Measurements from ENCODE around the gene COX4I2. TPM values are rescaled to one million over a fixed set of nuclear protein-coding genes. Genes with fewer than 3 reads are reported as not detected.

COX4I2 gene
- total RNA-seq, 3 donors from 2014 or later = 5.3 TPM; not detected in 2

DNA sequence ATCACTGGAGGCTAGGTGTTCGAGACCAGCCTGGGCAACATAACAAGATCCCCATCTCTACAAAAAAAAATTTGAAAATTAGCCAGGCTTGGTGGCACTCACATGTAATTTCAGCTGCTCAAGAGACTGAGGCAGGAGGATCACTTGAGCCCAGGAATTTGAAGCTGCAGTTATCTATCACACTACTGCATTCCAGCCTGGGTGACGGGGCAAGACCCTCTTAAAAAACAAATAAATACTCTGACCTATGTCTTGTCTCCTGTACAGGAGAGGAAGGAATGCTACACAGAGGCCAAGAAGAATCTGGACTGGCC, 25.8 kb downstream of the COX4I2 start:
- DNase-seq (ENCODE audit: low spot score in 2 of 2) = no peak
- no peaks in the 10 kb centered on the region for H3K9me3 ChIP-seq
- H3K27ac ChIP-seq = peak overlapping the region; percentile 83 to 92
- no peaks in the 10 kb centered on the region for H3K36me3 ChIP-seq
- H3K4me3 ChIP-seq = no peak overlapping the region
- peaks cover 0 to 3% of the 10 kb centered on the region in 2 donors for H3K4me1 ChIP-seq
- intact Hi-C loops (cut with DNase I; ENCODE audit: low total_unique reads) = no loop called here
- no peaks in the 10 kb centered on the region for H3K27me3 ChIP-seq
- TF ChIP-seq, protein P1, sequence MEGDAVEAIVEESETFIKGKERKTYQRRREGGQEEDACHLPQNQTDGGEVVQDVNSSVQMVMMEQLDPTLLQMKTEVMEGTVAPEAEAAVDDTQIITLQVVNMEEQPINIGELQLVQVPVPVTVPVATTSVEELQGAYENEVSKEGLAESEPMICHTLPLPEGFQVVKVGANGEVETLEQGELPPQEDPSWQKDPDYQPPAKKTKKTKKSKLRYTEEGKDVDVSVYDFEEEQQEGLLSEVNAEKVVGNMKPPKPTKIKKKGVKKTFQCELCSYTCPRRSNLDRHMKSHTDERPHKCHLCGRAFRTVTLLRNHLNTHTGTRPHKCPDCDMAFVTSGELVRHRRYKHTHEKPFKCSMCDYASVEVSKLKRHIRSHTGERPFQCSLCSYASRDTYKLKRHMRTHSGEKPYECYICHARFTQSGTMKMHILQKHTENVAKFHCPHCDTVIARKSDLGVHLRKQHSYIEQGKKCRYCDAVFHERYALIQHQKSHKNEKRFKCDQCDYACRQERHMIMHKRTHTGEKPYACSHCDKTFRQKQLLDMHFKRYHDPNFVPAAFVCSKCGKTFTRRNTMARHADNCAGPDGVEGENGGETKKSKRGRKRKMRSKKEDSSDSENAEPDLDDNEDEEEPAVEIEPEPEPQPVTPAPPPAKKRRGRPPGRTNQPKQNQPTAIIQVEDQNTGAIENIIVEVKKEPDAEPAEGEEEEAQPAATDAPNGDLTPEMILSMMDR (IDR thresholded peaks at IDR 0.05) = no peak
- TF ChIP-seq POLR2A (IDR thresholded peaks at IDR 0.05) = no peak
- no peak for TF ChIP-seq POLR2AphosphoS5 (IDR thresholded peaks at IDR 0.05)

DNA sequence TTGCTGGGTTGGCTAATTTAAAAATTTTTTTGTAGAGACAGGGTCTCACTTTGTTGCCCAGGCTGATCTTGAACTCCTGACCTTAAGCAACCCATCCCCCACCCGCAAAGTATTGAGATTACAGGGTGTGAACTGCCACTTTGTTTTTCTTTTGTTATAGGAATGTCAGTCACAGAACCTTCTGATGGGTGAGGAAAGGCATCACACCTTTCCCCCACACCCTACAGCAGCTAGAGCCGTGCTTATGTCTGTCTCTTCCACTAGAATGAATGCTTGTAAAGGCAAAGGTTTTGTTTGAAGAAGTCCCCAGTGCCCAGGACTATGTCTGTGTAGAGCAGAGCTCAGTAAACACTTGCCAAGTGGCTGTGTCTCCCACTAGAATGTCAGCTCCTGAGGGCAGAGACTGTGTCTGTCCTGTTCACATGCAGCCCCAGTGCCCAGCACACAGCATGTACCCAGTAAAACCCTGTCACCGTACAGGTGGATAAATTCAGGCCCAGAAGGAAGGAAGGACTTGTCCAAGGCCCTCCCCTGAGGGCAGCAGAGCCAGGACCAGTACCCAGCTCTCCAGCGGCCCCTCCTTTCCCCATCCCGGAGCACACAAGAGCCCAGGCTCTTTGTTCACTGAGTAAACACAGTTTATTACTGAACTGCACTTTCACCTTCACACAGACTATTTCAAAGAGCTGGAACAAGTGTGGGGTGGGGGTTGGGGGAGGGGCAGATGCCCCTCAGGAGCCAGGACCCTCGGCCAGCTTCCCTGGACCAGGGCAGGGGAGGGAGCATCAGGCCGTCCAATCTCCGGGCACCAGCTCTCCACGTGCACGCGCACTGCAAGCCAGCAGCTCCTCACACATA, 26.4 kb downstream of the COX4I2 start:
- Histone ChIP-seq H3K27ac (peak overlapping the region; percentile 83 to 92), H3K4me1 (peaks cover 0 to 3% of the 10 kb centered on the region in 2 donors), H3K27me3 (no peaks in the 10 kb centered on the region), H3K9me3 (no peaks in the 10 kb centered on the region), H3K36me3 (no peaks in the 10 kb centered on the region), H3K4me3 (no peak overlapping the region)
- TF ChIP-seq POLR2A (IDR thresholded peaks at IDR 0.05) (no peak), POLR2AphosphoS5 (IDR thresholded peaks at IDR 0.05) (no peak)
- TF ChIP-seq, protein P1 (IDR thresholded peaks at IDR 0.05) = no peak
- intact Hi-C loops (cut with DNase I; ENCODE audit: low total_unique reads) = loop anchor here (2.0 kb wide), 1 partner anchor 61 kb away; no protein-coding TSS in a partner anchor
- DNase-seq (ENCODE audit: low spot score in 2 of 2) = no peak

DNA sequence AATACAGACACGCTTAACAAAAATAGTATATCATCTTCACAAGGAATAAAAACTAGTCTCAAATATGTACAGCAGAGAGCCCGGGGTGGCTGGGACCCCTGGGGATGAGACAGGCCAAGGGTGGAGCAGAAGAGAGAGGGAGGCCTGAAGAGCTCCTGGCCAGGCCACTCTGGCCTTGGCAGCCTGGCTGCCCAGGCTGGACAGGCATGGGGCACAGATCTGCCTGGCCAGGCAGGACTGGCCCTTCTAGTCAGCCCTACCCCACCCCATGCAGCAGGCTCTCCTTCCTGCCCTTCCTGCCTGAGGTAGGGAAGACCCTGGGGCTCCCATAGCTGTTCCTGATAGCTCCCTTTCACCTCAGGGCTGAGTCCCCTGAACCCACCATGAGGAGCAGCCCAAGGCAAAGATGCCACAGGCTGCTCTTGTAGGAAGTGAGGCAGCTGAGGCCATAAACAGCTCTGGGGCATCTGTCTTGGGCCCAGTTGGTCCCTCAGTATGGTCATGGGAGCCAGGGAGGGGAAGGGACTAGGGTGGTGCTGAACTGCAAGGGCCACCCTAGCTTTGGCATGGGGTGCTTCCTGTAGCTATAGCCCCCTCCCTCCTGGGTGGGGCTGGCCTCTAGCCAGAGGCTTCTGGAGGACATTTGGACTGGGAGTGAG, 27.1 kb downstream of the COX4I2 start:
- Histone ChIP-seq H3K4me3 (no peak overlapping the region), H3K36me3 (no peaks in the 10 kb centered on the region), H3K4me1 (peaks cover 2 to 3% of the 10 kb centered on the region in 2 donors), H3K9me3 (no peaks in the 10 kb centered on the region), H3K27me3 (no peaks in the 10 kb centered on the region), H3K27ac (peak overlapping the region; percentile 83 to 92)
- intact Hi-C loops (cut with DNase I; ENCODE audit: low total_unique reads) = loop anchor here (2.0 kb wide), 1 partner anchor 60 kb away; no protein-coding TSS in a partner anchor
- no peak for DNase-seq (ENCODE audit: low spot score in 2 of 2)
- TF ChIP-seq, protein P1 (IDR thresholded peaks at IDR 0.05) = no peak
- TF ChIP-seq POLR2AphosphoS5 (IDR thresholded peaks at IDR 0.05) = no peak
- no peak for TF ChIP-seq POLR2A (IDR thresholded peaks at IDR 0.05)

DNA sequence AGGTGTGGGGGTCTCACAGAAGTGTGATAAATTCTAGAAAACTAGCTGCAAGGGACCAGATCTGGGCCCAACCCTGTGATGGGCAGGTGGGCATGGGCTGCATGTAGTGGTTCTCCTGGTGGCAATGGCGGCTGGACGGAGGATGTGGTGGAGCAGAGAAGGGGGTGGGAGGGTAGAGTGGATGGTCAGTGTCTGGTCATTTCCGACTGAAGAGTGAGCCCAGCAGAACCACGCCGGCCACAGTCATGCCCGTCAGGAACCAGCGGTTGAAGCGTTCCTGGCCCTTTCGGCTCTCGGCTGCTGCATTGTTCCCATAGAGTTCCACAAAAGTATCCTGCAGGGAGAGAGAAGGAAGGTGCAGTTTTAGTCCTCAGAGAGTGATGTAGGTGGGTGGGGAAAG, 28.0 kb downstream of the COX4I2 start:
- H3K27ac ChIP-seq = peak overlapping the region; percentile 83 to 92

More for the DNA sequence above, 28.0 kb downstream of the COX4I2 start:
- H3K36me3 ChIP-seq = no peaks in the 10 kb centered on the region
- no peaks in the 10 kb centered on the region for H3K9me3 ChIP-seq
- H3K27me3 ChIP-seq = no peaks in the 10 kb centered on the region
- no peak for DNase-seq (ENCODE audit: low spot score in 2 of 2)
- peaks cover 5 to 11% of the 10 kb centered on the region in 2 donors for H3K4me1 ChIP-seq
- H3K4me3 ChIP-seq = no peak overlapping the region
- TF ChIP-seq POLR2AphosphoS5 (IDR thresholded peaks at IDR 0.05) (no peak), POLR2A (IDR thresholded peaks at IDR 0.05) (no peak)
- TF ChIP-seq, protein P1 (IDR thresholded peaks at IDR 0.05) = no peak
- intact Hi-C loops (cut with DNase I; ENCODE audit: low total_unique reads) = loop anchor here (2.0 kb wide), 1 partner anchor 59 kb away; no protein-coding TSS in a partner anchor

Data from breast epithelium (tissue), 4 donors.